H9 (cell line): Measurements from ENCODE around the gene ZBTB44. TPM values are rescaled to one million over a fixed set of nuclear protein-coding genes. Genes with fewer than 3 reads are reported as not detected.

ENCODE experiments used
- DNase-seq: peaks from one replicate; pipeline ENCODE4 v3.0.0-alpha.2; 2017
- H2AFZ ChIP-seq: one replicate; pipeline ENCODE4 v1.6.1; 2013; ENCODE audit warnings: mild to moderate bottlenecking, low read length, control low read depth, moderate library complexity
- H2AK5ac ChIP-seq: 2 replicates; pipeline ENCODE4 v1.6.1; 2013; ENCODE audit warnings: low read length, control low read depth, mixed read lengths; ENCODE audit not compliant: insufficient read length
- H2BK120ac ChIP-seq: one replicate; pipeline ENCODE4 v1.6.1; 2013; ENCODE audit warnings: low read depth, mild to moderate bottlenecking, low read length, control low read depth, inconsistent platforms; ENCODE audit not compliant: poor library complexity, severe bottlenecking
- H2BK12ac ChIP-seq: 2 replicates; pipeline ENCODE4 v1.6.1; 2013; ENCODE audit warnings: low read length, control low read depth, mixed read lengths, low read depth; ENCODE audit not compliant: insufficient read length
- H2BK15ac ChIP-seq: 2 replicates; pipeline ENCODE4 v1.6.1; 2013; ENCODE audit warnings: low read depth, low read length, control low read depth
- H2BK20ac ChIP-seq: one replicate; pipeline ENCODE4 v1.6.1; 2013; ENCODE audit warnings: low read depth, mild to moderate bottlenecking, low read length, control low read depth, inconsistent platforms; ENCODE audit not compliant: poor library complexity, severe bottlenecking
- H2BK5ac ChIP-seq: 2 replicates; pipeline ENCODE4 v1.6.1; 2013; ENCODE audit warnings: low read length, control low read depth, mixed read lengths; ENCODE audit not compliant: insufficient read length
- H3K14ac ChIP-seq: 2 replicates; pipeline ENCODE4 v1.6.1; 2013; ENCODE audit warnings: low read length, control low read depth; ENCODE audit not compliant: insufficient read depth
- H3K18ac ChIP-seq: 2 replicates; pipeline ENCODE4 v1.6.1; 2013; ENCODE audit warnings: low read depth, mild to moderate bottlenecking, mixed read lengths, low read length, control low read depth; ENCODE audit not compliant: insufficient read length
- H3K23ac ChIP-seq: 2 replicates; pipeline ENCODE4 v1.6.1; 2013; ENCODE audit warnings: low read length, control low read depth, mixed read lengths, low read depth; ENCODE audit not compliant: insufficient read length
- H3K23me2 ChIP-seq: 2 replicates; pipeline ENCODE4 v1.6.1; 2013; ENCODE audit warnings: low read depth, mild to moderate bottlenecking, mixed read lengths, low read length, control low read depth; ENCODE audit not compliant: insufficient read length, poor library complexity, severe bottlenecking
- H3K27ac ChIP-seq: 2 replicates; pipeline ENCODE4 v1.5.1; 2013; ENCODE audit warnings: low read length, control low read depth, mixed read lengths, low read depth; ENCODE audit not compliant: insufficient read length
- H3K27me3 ChIP-seq: 2 replicates; pipeline ENCODE4 v1.6.1; 2013; ENCODE audit warnings: low read length, control low read depth, inconsistent platforms; ENCODE audit not compliant: insufficient read depth
- H3K4ac ChIP-seq: 2 replicates; pipeline ENCODE4 v1.6.1; 2013; ENCODE audit warnings: low read depth, mild to moderate bottlenecking, control low read depth, inconsistent platforms, low read length, moderate library complexity
- H3K4me1 ChIP-seq: 2 replicates; pipeline ENCODE4 v1.6.1; 2013; ENCODE audit warnings: low read length, control low read depth, inconsistent platforms; ENCODE audit not compliant: insufficient read depth
- H3K4me2 ChIP-seq: 2 replicates; pipeline ENCODE4 v1.6.1; 2013; ENCODE audit warnings: low read length, control low read depth, mixed read lengths; ENCODE audit not compliant: insufficient read length, insufficient read depth
- H3K56ac ChIP-seq: 2 replicates; pipeline ENCODE4 v1.6.1; 2013; ENCODE audit warnings: low read depth, mild to moderate bottlenecking, mixed read lengths, low read length, control low read depth; ENCODE audit not compliant: insufficient read length
- H3K79me1 ChIP-seq: 2 replicates; pipeline ENCODE4 v1.6.1; 2013; ENCODE audit warnings: low read depth, mild to moderate bottlenecking, moderate library complexity, low read length, control low read depth, inconsistent platforms; ENCODE audit not compliant: insufficient read depth, poor library complexity, severe bottlenecking
- H3K79me2 ChIP-seq: 2 replicates; pipeline ENCODE4 v1.6.1; 2013; ENCODE audit warnings: low read length, control low read depth, inconsistent platforms; ENCODE audit not compliant: insufficient read depth
- H3K9ac ChIP-seq: 2 replicates; pipeline ENCODE4 v1.6.1; 2013; ENCODE audit warnings: low read length, control low read depth, mixed read lengths; ENCODE audit not compliant: insufficient read length; ENCODE audit errors: extremely low read depth
- H3K9me3 ChIP-seq: one replicate; pipeline ENCODE4 v1.6.1; 2013; ENCODE audit warnings: low read depth, low read length, inconsistent platforms; ENCODE audit not compliant: control insufficient read depth
- H3T11ph ChIP-seq: one replicate; pipeline ENCODE4 v1.6.1; 2013; ENCODE audit warnings: mild to moderate bottlenecking, low read length, control low read depth, inconsistent platforms
- H4K20me1 ChIP-seq: one replicate; pipeline ENCODE4 v1.6.1; 2013; ENCODE audit not compliant: control insufficient read depth, insufficient read length, insufficient read depth
- H4K5ac ChIP-seq: 2 replicates; pipeline ENCODE4 v1.6.1; 2013; ENCODE audit warnings: low read depth, mild to moderate bottlenecking, mixed read lengths, low read length, control low read depth; ENCODE audit not compliant: insufficient read length
- H4K8ac ChIP-seq: replicated peaks from 2 replicates; pipeline ENCODE4 v1.6.1; 2013; ENCODE audit warnings: low read length, control low read depth, mixed read lengths, low read depth; ENCODE audit not compliant: insufficient read length
- H4K91ac ChIP-seq: 2 replicates; pipeline ENCODE4 v1.6.1; 2013; ENCODE audit warnings: low read depth, mild to moderate bottlenecking, moderate library complexity, mixed read lengths, low read length, control low read depth; ENCODE audit not compliant: insufficient read length
- H3K27ac Mint-ChIP-seq, 3 experiments: 2 replicates in 2 of 3; 3 replicates in 1 of 3; pipeline ENCODE4 v1.8.0; 2020 to 2021; ENCODE audit warnings: mixed read lengths in 3 of 3, mild to moderate bottlenecking in 1 of 3, moderate library complexity in 1 of 3
- H3K27me3 Mint-ChIP-seq: 2 replicates; pipeline ENCODE4 v1.8.0; 2021; ENCODE audit warnings: low read depth, mild to moderate bottlenecking, moderate library complexity, mixed read lengths
- H3K36me3 Mint-ChIP-seq, 3 experiments: 2 replicates in 2 of 3; 3 replicates in 1 of 3; pipeline ENCODE4 v1.8.0; 2020 to 2021; ENCODE audit warnings: low read depth in 3 of 3, mixed read lengths in 3 of 3; ENCODE audit not compliant: insufficient read depth in 1 of 3
- H3K4me1 Mint-ChIP-seq, 2 experiments: 2 replicates each; pipeline ENCODE4 v1.8.0; 2020; ENCODE audit warnings: mixed read lengths in 2 of 2
- H3K4me3 Mint-ChIP-seq, 2 experiments: 2 replicates in 1 of 2; 3 replicates in 1 of 2; pipeline ENCODE4 v1.8.0; 2020 to 2021; ENCODE audit warnings: mild to moderate bottlenecking in 2 of 2, mixed read lengths in 2 of 2, moderate library complexity in 1 of 2
- H3K9me3 Mint-ChIP-seq, 2 experiments: 2 replicates in 1 of 2; 3 replicates in 1 of 2; pipeline ENCODE4 v1.8.0; 2020; ENCODE audit warnings: mild to moderate bottlenecking in 2 of 2, mixed read lengths in 2 of 2, moderate library complexity in 1 of 2
- CTCF ChIP-seq: fragments of 200-600 bp; sonication (generic); conservative IDR thresholded peaks from 3 replicates; pipeline ENCODE4 v1.8.0; 2021; ENCODE audit warnings: antibody characterized with exemption, mild to moderate bottlenecking
- WGBS: extraction: QIAGEN DNeasy Blood & Tissue Kit; methylation state at CpG from one replicate; pipeline ENCODE4 v1.1.7; 2013; ENCODE audit warnings: missing lambda C conversion rate, low lambda C conversion rate, mixed read lengths; ENCODE audit not compliant: insufficient read length; ENCODE audit errors: extremely low coverage; 5-methylcytosine and 5-hydroxymethylcytosine counted together
- total RNA-seq: library from RNA; stranded (reverse); gene quantifications from 2 replicates; pipeline ENCODE4 v1.2.1, GENCODE V29; 2021

Gene ZBTB44
- total RNA-seq, 1 experiment from 2014 or later: 67.7 TPM

GRCh38 chr11:130198292-130198691 lies 116.4 kb downstream of the ZBTB44 start:
- Histone ChIP-seq H2BK20ac (no peak overlapping the region), H3K23ac (no peak overlapping the region), H3K56ac (no peak overlapping the region), H4K8ac (no peak overlapping the region), H4K5ac (no peak overlapping the region), H3K9me3 (no peaks in the 10 kb centered on the region), H2BK12ac (no peak overlapping the region), H3K4me2 (no peak overlapping the region), H4K20me1 (no peaks in the 10 kb centered on the region), H2AK5ac (no peak overlapping the region), H3T11ph (no peak overlapping the region), H3K23me2 (no peaks in the 10 kb centered on the region), H4K91ac (no peak overlapping the region), H2BK15ac (no peak overlapping the region), H3K27ac (no peak overlapping the region), H3K27me3 (no peaks in the 10 kb centered on the region), H2BK120ac (no peak overlapping the region), H2AFZ (no peak overlapping the region), H2BK5ac (no peak overlapping the region), H3K18ac (no peak overlapping the region), H3K14ac (no peak overlapping the region; the same call in 1 of the 2 replicates), H3K4me1 (no peaks in the 10 kb centered on the region), H3K79me1 (no peaks in the 10 kb centered on the region), H3K4ac (no peak overlapping the region), H3K9ac (no peak overlapping the region), H3K79me2 (no peaks in the 10 kb centered on the region)
- WGBS: no CpG with 5 or more reads among the region's 22 CpGs
- H3K4me1 Mint-ChIP-seq: no peaks in the 10 kb centered on the region
- no peak overlapping the region for H3K4me3 Mint-ChIP-seq
- H3K27me3 Mint-ChIP-seq: no peaks in the 10 kb centered on the region; the same call in 1 of the 2 replicates
- DNase-seq: no peak
- H3K27ac Mint-ChIP-seq: no peak overlapping the region
- peaks cover 10 to 24% (median 16%) of the 10 kb centered on the region in 3 experiments for H3K36me3 Mint-ChIP-seq
- H3K9me3 Mint-ChIP-seq: peaks cover 0 to 4% of the 10 kb centered on the region in 2 experiments; a peak in 1 of 5 replicates
- no peak for TF ChIP-seq CTCF
